Measurements from ENCODE around the gene EIF4B. TPM values are rescaled to one million over a fixed set of nuclear protein-coding genes. Genes with fewer than 3 reads are reported as not detected.

Gene EIF4B
- total and polyA plus RNA-seq, 7 donors = 136 to 575 (median 475) TPM

DNA sequence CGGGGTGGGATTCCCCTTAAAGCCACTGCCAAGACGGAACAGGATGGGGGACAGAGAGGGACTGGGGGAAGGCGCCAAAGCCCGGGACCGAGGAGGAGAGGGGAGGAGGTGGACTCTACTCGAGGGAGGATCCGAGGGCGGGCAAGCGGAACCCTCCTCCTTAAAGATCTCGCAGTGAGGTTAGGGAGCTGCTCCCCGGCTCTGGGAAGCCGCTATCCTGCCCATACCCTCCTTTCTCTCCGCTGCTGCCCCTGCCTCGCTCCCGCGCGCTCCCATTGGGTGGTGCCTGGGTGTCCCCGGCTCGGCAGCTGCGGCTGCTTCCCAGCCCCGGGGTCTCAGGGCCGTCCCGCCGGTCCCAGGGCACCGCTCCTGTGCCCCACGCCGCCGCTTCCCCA, 40.9 kb upstream of the EIF4B start:
- Histone ChIP-seq H3K36me3 (no peaks in the 10 kb centered on the region), H3K4me3 (peak overlapping the region in 2 of 4 donors; percentile 13 to 43), H3K9me3 (no peaks in the 10 kb centered on the region), H3K27me3 (peaks cover 0 to 28% (median 16%) of the 10 kb centered on the region in 3 donors), H3K27ac (peak overlapping the region in 2 of 4 donors; percentile 38 to 58), H3K4me1 (peaks cover 0 to 22% (median 13%) of the 10 kb centered on the region in 4 donors)
- TF ChIP-seq, protein P1, sequence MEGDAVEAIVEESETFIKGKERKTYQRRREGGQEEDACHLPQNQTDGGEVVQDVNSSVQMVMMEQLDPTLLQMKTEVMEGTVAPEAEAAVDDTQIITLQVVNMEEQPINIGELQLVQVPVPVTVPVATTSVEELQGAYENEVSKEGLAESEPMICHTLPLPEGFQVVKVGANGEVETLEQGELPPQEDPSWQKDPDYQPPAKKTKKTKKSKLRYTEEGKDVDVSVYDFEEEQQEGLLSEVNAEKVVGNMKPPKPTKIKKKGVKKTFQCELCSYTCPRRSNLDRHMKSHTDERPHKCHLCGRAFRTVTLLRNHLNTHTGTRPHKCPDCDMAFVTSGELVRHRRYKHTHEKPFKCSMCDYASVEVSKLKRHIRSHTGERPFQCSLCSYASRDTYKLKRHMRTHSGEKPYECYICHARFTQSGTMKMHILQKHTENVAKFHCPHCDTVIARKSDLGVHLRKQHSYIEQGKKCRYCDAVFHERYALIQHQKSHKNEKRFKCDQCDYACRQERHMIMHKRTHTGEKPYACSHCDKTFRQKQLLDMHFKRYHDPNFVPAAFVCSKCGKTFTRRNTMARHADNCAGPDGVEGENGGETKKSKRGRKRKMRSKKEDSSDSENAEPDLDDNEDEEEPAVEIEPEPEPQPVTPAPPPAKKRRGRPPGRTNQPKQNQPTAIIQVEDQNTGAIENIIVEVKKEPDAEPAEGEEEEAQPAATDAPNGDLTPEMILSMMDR (IDR thresholded peaks at IDR 0.05) = no peak
- TF ChIP-seq POLR2A (IDR thresholded peaks at IDR 0.05) (no peak), EP300 (IDR thresholded peaks at IDR 0.05) (no peak), POLR2AphosphoS5 (IDR thresholded peaks at IDR 0.05) (no peak)
- no peak for DNase-seq
- WGBS, 2 donors = 14 to 23% methylated on average over 28 of the region's 28 CpGs
- intact Hi-C loops (cut with DNase I) = no loop called here

DNA sequence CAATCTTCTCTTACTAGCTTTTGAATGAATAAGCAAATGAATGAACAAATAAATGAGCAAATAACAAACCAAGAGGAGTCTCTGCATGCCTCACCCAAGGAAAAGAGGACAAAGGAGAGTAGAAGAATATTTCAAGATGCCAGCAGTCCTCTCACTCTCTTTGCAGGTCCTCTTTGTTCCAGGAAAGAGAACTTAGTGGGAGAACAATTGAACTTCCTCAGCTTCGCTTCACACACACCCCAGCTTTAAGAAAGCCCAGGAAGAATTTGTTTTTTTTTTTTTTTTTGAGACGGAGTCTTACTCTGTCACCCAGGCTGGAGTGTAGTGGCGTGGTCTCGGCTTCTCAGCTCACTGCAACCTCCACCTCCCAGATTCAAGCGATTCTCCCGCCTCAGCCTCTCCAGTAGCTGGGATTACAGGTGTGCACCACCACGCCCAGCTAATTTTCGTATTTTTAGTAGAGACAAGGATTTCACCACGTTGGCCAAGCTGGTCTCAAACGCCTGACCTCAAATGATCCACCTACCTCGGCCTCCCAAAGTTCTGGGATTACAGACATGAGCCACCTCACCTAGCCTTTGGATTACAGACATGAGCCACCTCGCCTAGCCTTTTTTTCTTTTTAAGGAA, 37.0 kb upstream of the EIF4B start:
- H3K9me3 ChIP-seq = no peaks in the 10 kb centered on the region
- WGBS, 2 donors = 65 to 80% methylated on average over 12 of the region's 12 CpGs
- H3K4me3 ChIP-seq = no peak overlapping the region
- peak overlapping the region in 1 of 4 donors; percentile 59 for H3K27ac ChIP-seq
- peaks cover 0 to 26% (median 16%) of the 10 kb centered on the region in 3 donors for H3K27me3 ChIP-seq
- H3K36me3 ChIP-seq = no peaks in the 10 kb centered on the region
- H3K4me1 ChIP-seq = peaks cover 0 to 23% (median 15%) of the 10 kb centered on the region in 4 donors
- TF ChIP-seq, protein P1 (IDR thresholded peaks at IDR 0.05) = no peak
- TF ChIP-seq EP300 (IDR thresholded peaks at IDR 0.05) (no peak), POLR2A (IDR thresholded peaks at IDR 0.05) (no peak), POLR2AphosphoS5 (IDR thresholded peaks at IDR 0.05) (no peak)
- intact Hi-C loops (cut with DNase I) = no loop called here
- DNase-seq = no peak

DNA sequence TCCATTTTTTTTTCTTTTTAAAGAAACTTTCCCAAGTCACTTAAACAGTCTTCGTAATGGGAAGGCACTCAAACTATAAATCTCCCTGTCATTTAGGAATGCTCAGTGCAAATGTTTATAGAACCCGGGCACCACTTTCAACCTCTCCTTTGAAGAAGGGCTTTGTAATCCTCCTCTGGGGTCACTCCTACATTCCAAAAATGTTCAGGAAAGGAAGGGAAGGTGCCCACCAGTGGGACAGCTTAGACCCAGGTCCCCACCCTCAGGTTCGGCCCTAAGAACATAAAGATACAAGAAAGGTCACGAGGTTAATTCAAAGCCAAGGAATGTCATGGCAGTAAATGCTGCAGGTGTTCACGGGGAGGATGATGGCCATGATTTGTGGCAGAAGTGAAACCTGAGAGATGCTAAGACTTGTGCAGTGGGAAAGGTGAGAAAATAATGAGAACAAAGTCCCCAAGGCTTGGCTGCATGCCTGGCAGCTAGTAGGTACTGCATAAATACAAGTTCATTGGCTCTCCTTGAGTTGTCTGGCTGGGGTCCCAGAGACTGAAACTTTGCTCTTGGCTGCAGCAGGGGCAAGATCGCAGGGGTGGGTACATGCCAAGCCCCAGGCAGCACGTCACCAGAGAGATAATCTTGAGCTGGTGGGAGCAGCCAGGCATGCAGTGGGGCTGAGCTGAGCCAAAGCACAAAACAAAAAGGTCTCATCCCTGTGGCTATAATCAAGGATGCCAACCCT, 36.3 kb upstream of the EIF4B start:
- TF ChIP-seq POLR2A (IDR thresholded peaks at IDR 0.05) (no peak), EP300 (IDR thresholded peaks at IDR 0.05) (no peak), POLR2AphosphoS5 (IDR thresholded peaks at IDR 0.05) (no peak)
- TF ChIP-seq, protein P1 (IDR thresholded peaks at IDR 0.05) = no peak
- WGBS, 2 donors = 13 to 56% methylated on average over 7 of the region's 7 CpGs
- H3K27me3 ChIP-seq = peaks cover 0 to 19% (median 16%) of the 10 kb centered on the region in 3 donors
- peak overlapping the region in 1 of 4 donors; percentile 59 for H3K27ac ChIP-seq
- H3K36me3 ChIP-seq = no peaks in the 10 kb centered on the region
- H3K4me1 ChIP-seq = peaks cover 0 to 19% (median 14%) of the 10 kb centered on the region in 4 donors
- H3K4me3 ChIP-seq = no peak overlapping the region
- intact Hi-C loops (cut with DNase I) = loop anchor here (10.0 kb wide), 1 partner anchor 395 kb away; the partner anchor contains the start of gene KRT74
- no peaks in the 10 kb centered on the region for H3K9me3 ChIP-seq
- DNase-seq = no peak

DNA sequence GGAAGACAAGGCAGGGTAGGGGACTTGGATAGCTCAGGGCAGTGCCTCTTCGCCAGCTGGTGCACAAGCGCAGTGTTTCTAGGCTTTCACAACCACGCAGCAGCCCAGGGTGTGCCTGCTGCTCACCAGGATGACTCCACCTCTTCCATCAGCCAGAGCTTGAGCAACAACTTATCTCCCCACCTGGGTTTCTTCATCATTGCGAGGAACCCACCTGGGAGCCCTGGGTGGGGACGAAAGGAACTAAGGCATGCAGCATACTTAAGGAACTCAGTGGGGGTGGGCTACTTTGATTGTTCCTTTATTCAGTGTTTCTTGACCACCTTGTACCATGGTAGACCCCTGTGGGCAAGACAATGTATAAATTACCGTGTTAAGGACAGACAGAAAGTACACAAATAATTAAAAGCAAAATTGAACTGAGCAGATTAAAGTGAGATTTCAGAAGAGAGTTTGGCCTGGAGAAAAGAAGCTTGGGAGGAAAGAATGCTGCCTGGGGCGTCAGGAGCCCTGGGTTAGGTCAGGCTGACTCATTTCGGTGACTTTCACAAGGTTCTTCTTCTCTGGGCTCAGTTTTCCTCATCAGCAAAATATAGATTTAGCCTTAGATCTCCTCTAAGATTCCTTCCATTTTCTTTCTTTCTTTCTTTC, 34.5 kb upstream of the EIF4B start:
- H3K27ac ChIP-seq = peak overlapping the region in 1 of 4 donors; percentile 34
- TF ChIP-seq EP300 (IDR thresholded peaks at IDR 0.05) (no peak), POLR2AphosphoS5 (IDR thresholded peaks at IDR 0.05) (no peak), POLR2A (IDR thresholded peaks at IDR 0.05) (no peak)
- TF ChIP-seq, protein P1 (IDR thresholded peaks at IDR 0.05) = no peak
- WGBS, 2 donors = 46 to 77% methylated on average over 8 of the region's 8 CpGs
- intact Hi-C loops (cut with DNase I) = loop anchor here (10.0 kb wide), 1 partner anchor 397 kb away; the partner anchor contains the start of gene KRT74
- no peak for DNase-seq
- H3K27me3 ChIP-seq = peaks cover 0 to 12% (median 0%) of the 10 kb centered on the region in 3 donors
- no peaks in the 10 kb centered on the region for H3K9me3 ChIP-seq
- H3K36me3 ChIP-seq = no peaks in the 10 kb centered on the region
- H3K4me1 ChIP-seq = peaks cover 0 to 8% (median 8%) of the 10 kb centered on the region in 4 donors
- no peak overlapping the region for H3K4me3 ChIP-seq
